A673 (cell line): ENCODE measurements around the gene OSTC. TPM values are rescaled to one million over a fixed set of nuclear protein-coding genes. Genes with fewer than 3 reads are reported as not detected.
"Not testable (repeated sequence)": the region's sequence is repeated elsewhere in the genome, so short reads cannot be mapped to it uniquely, and the experiment has no call there.

Experiments used
- BruUV-seq: library from RNA; stranded (reverse); fragments of 400-500 nt; replicated peaks from 2 replicates; lab custom pipeline; 2021; lab: Mats Ljungman, UMichigan
- CTCF ChIA-PET: fragments of 300-600 bp; sonication (Branson Sonifier 250); formaldehyde crosslinking; loops from one replicate; lab custom pipeline; 2022; ENCODE audit warnings: antibody characterized with exemption; lab: Charles Lee
- POLR2A ChIA-PET: fragments of 300-600 bp; sonication (Branson Sonifier 250); formaldehyde crosslinking; loops from one replicate; lab custom pipeline; 2022; ENCODE audit warnings: antibody characterized with exemption; ENCODE audit not compliant: low non-redundant PET; lab: Charles Lee
- DNase-seq: peaks from one replicate; pipeline ENCODE4 v3.0.0-alpha.2; 2015; ENCODE audit warnings: low spot score
- H3K27ac ChIP-seq: fragments of 200-600 bp; sonication (generic); 2 replicates; pipeline ENCODE4 v1.5.1; 2016; ENCODE audit warnings: mixed run types, low read depth, mild to moderate bottlenecking, mixed read lengths, antibody characterized with exemption, low read length; ENCODE audit not compliant: poor library complexity, severe bottlenecking
- H3K27me3 ChIP-seq: fragments of 200-600 bp; sonication (generic); replicated peaks from 2 replicates; pipeline ENCODE4 v1.6.1; 2017; ENCODE audit warnings: mixed run types, low read depth, mild to moderate bottlenecking, mixed read lengths, antibody characterized with exemption, low read length; ENCODE audit not compliant: insufficient read depth, poor library complexity
- H3K36me3 ChIP-seq: fragments of 200-600 bp; sonication (generic); 2 replicates; pipeline ENCODE4 v1.6.1; 2016; ENCODE audit warnings: mixed run types, mild to moderate bottlenecking, mixed read lengths, antibody characterized with exemption, low read length; ENCODE audit not compliant: insufficient read depth, poor library complexity, severe bottlenecking
- H3K4me1 ChIP-seq: fragments of 200-600 bp; sonication (generic); 2 replicates; pipeline ENCODE4 v1.6.1; 2017; ENCODE audit warnings: mixed run types, mild to moderate bottlenecking, mixed read lengths, antibody characterized with exemption, low read length; ENCODE audit not compliant: insufficient read depth, poor library complexity, severe bottlenecking
- H3K4me3 ChIP-seq: fragments of 200-600 bp; sonication (generic); 2 replicates; pipeline ENCODE4 v1.5.1; 2016; ENCODE audit warnings: low read depth, mixed run types, mild to moderate bottlenecking, mixed read lengths, low read length; ENCODE audit not compliant: poor library complexity, severe bottlenecking
- H3K9me3 ChIP-seq: fragments of 200-600 bp; sonication (generic); 2 replicates; pipeline ENCODE4 v1.6.1; 2016; ENCODE audit warnings: mixed run types, low read depth, mild to moderate bottlenecking, mixed read lengths, antibody characterized with exemption, low read length; ENCODE audit not compliant: poor library complexity, severe bottlenecking
- EZH2 ChIP-seq: fragments of 200-600 bp; sonication (generic); IDR thresholded peaks from 2 replicates; pipeline ENCODE4 v1.6.1; 2017; ENCODE audit warnings: borderline replicate concordance, low read depth, mild to moderate bottlenecking, mixed read lengths, antibody characterized with exemption, low read length; ENCODE audit not compliant: poor library complexity, severe bottlenecking
- intact Hi-C: fragments of 100-400 bp; cut with micrococcal nuclease; formaldehyde crosslinking; loops from one replicate; pipeline ENCODE4 v1.10.0; 2022; ENCODE audit not compliant: unreplicated experiment
- total RNA-seq: library from RNA; stranded (reverse); gene quantifications from 2 replicates; pipeline ENCODE4 v1.2.3, GENCODE V29; 2021
- TF ChIP-seq, protein P1 (sequence below): fragments of 300-800, 200-600 bp; sonication (generic); conservative IDR thresholded peaks from 2 replicates; pipeline ENCODE4 v1.5.1; 2017; ENCODE audit warnings: low read depth, mild to moderate bottlenecking, antibody characterized with exemption, low read length, moderate library complexity, mixed read lengths

The OSTC gene
- total RNA-seq, 1 experiment from 2014 or later, result 137 TPM

DNA sequence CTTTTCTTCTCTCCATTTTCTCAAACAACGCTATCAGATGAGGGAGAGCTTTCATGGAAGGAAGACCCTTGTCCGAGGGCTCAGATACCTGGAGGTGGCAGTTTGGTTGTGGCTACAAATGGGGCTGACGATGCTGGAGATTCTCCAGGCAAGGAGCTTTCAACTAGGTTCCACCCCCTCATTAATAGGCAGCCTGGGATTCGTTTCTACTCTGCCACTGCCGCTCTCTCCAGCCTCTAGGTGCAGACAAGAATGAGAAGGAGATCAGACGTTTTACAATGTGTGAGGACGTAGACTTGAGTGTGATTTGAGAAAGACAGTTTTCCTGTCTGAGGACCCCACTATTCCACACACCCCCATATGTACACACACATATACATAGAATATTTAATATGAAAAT, 59.3 kb downstream of the OSTC start:
- POLR2A ChIA-PET, result no interaction called here
- Histone ChIP-seq H3K27ac (no peak overlapping the region), H3K36me3 (no peaks in the 10 kb centered on the region), H3K27me3 (no peaks in the 10 kb centered on the region), H3K9me3 (no peaks in the 10 kb centered on the region), H3K4me1 (no peaks in the 10 kb centered on the region), H3K4me3 (no peak overlapping the region)
- DNase-seq, result no peak
- intact Hi-C loops, result no loop called here
- BruUV-seq, result no TSS peak
- CTCF ChIA-PET, result no interaction called here
- TF ChIP-seq EZH2, result no peak
- TF ChIP-seq, protein P1, sequence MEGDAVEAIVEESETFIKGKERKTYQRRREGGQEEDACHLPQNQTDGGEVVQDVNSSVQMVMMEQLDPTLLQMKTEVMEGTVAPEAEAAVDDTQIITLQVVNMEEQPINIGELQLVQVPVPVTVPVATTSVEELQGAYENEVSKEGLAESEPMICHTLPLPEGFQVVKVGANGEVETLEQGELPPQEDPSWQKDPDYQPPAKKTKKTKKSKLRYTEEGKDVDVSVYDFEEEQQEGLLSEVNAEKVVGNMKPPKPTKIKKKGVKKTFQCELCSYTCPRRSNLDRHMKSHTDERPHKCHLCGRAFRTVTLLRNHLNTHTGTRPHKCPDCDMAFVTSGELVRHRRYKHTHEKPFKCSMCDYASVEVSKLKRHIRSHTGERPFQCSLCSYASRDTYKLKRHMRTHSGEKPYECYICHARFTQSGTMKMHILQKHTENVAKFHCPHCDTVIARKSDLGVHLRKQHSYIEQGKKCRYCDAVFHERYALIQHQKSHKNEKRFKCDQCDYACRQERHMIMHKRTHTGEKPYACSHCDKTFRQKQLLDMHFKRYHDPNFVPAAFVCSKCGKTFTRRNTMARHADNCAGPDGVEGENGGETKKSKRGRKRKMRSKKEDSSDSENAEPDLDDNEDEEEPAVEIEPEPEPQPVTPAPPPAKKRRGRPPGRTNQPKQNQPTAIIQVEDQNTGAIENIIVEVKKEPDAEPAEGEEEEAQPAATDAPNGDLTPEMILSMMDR, result no peak

DNA sequence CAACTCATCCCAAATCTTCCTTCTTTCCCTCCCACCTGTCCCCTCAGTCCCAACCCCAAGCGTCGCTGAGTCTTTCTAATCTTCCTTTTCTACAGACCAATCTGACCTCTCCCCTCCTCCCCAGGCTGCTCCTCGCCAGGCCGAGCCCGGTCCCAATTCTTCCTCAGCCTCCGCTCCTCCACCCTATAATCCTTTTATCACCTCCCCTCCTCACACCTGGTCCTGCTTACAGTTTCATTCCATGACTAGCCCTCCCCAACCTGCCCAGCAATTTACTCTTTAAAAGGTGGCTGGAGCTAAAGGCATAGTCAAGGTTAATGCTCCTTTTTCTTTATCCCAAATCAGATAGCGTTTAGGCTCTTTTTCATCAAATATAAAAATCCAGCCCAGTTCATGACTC, 60.2 kb downstream of the OSTC start:
- H3K9me3 ChIP-seq, H3K4me3 ChIP-seq, DNase-seq, H3K27ac ChIP-seq, H3K36me3 ChIP-seq, CTCF ChIA-PET, H3K27me3 ChIP-seq, BruUV-seq, intact Hi-C loops, H3K4me1 ChIP-seq, POLR2A ChIA-PET: not testable (repeated sequence)

DNA sequence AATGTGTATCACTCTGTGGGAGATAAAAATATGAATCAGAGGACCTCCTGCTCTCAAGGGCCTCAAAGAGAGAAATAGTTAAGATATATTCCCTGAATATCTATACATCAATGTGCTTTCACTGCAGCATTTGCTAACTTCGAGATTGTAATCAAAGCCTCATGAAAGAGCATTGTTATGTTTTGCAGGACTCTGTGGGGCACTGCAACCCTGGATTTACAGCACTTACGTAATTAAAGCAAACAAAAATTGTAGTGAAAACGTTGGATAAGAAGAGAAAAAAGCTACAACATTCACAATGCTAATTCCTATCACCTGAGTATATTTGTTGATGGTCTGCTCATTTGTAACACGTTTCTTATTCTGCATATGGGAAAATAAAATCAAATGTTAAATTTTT, 64.5 kb downstream of the OSTC start:
- H3K27ac ChIP-seq, result no peak overlapping the region
- DNase-seq, result no peak
- intact Hi-C loops, result no loop called here
- H3K36me3 ChIP-seq, result no peaks in the 10 kb centered on the region
- H3K9me3 ChIP-seq, result no peaks in the 10 kb centered on the region
- ChIA-PET POLR2A (no interaction called here), CTCF (no interaction called here)
- TF ChIP-seq, protein P1, result no peak
- no peak for TF ChIP-seq EZH2
- no peaks in the 10 kb centered on the region for H3K4me1 ChIP-seq
- no TSS peak for BruUV-seq
- H3K4me3 ChIP-seq, result no peak overlapping the region
- no peaks in the 10 kb centered on the region for H3K27me3 ChIP-seq

DNA sequence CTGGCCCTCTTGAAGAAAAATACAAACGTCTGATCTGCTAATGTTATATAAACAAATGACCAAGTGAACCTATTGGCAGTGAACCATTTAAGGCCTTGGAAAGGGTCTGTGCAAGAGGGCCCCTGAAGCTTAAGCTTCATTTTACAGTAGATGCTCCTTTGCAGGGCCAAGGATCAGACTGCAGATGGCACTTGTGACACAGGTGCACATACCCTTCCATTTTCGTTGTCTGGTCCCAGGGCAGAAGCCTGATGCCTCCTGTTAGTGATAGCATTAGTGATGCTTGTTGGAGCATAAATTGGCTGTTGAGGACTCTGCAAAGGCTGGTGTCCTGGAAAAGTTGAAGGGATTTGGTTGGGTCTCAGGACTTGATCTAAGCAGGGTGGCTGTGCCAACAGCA, 65.9 kb downstream of the OSTC start:
- Histone ChIP-seq H3K36me3 (no peaks in the 10 kb centered on the region), H3K9me3 (no peaks in the 10 kb centered on the region), H3K4me1 (no peaks in the 10 kb centered on the region), H3K27me3 (no peaks in the 10 kb centered on the region), H3K4me3 (no peak overlapping the region), H3K27ac (no peak overlapping the region)
- ChIA-PET CTCF (no interaction called here), POLR2A (no interaction called here)
- no peak for TF ChIP-seq EZH2
- TF ChIP-seq, protein P1, result no peak
- no peak for DNase-seq
- BruUV-seq, result no TSS peak
- intact Hi-C loops, result no loop called here
